Esophagus muscularis mucosa (tissue), 4 donors: ENCODE results near the gene ZNF76. TPM values are rescaled to one million over a fixed set of nuclear protein-coding genes. Genes with fewer than 3 reads are reported as not detected.
A peak's percentile ranks its signal among the peaks of the same experiment; 100 is the strongest.

Source experiments
- DNase-seq: peaks from one replicate; pipeline ENCODE4 v3.0.0-alpha.2; 2017; ENCODE audit errors: extremely low spot score
- H3K27ac ChIP-seq, 4 donors: fragments of 200-600 bp; sonication (generic); replicated peaks in 1 of 4; 1 replicate in 3 of 4; 2 replicates in 1 of 4; pipeline ENCODE4 v1.5.1; 2016 to 2019; ENCODE audit warnings: mild to moderate bottlenecking in 1 of 4
- H3K27me3 ChIP-seq, 4 donors: fragments of 200-600 bp; sonication (generic); one replicate each; pipeline versions ENCODE4 v1.5.1 to v1.6.0; 2016 to 2019
- H3K36me3 ChIP-seq, 4 donors: fragments of 200-600 bp; sonication (generic); one replicate each; pipeline ENCODE4 v1.5.1; 2016 to 2019
- H3K4me1 ChIP-seq, 4 donors: fragments of 200-600 bp; sonication (generic); one replicate each; pipeline ENCODE4 v1.5.1; 2016 to 2019
- H3K4me3 ChIP-seq, 4 donors: fragments of 200-600 bp; sonication (generic); 1 replicate in 2 of 4; 2 replicates in 2 of 4; pipeline ENCODE4 v1.5.1; 2016 to 2019; ENCODE audit warnings: mild to moderate bottlenecking in 4 of 4, moderate library complexity in 1 of 4
- H3K9me3 ChIP-seq, 4 donors: fragments of 200-600 bp; sonication (generic); 1 replicate in 3 of 4; 2 replicates in 1 of 4; pipeline ENCODE4 v1.5.1; 2016 to 2019
- EP300 ChIP-seq: sonication (generic); formaldehyde crosslinking; IDR thresholded peaks from one replicate; pipeline ENCODE4 v1.6.1; 2017; ENCODE audit warnings: antibody characterized with exemption
- POLR2A ChIP-seq: fragments of 450-650 bp; IDR thresholded peaks from one replicate; pipeline ENCODE4 v1.6.1; 2017; ENCODE audit warnings: antibody characterized with exemption, moderate library complexity, mild to moderate bottlenecking, low read depth
- POLR2AphosphoS5 ChIP-seq, 2 donors: sonication (generic); formaldehyde crosslinking; IDR thresholded peaks; one replicate each; pipeline ENCODE4 v1.6.1; 2017; ENCODE audit warnings: antibody characterized with exemption in 2 of 2
- WGBS: methylation state at CpG from one replicate; pipeline ENCODE4 v1.1.5; 2018; 5-methylcytosine and 5-hydroxymethylcytosine counted together
- intact Hi-C: fragments of 100-400 bp; cut with DNase I; formaldehyde crosslinking; loops from one replicate; pipeline ENCODE4 v1.15.1; 2023
- total RNA-seq, 4 donors: library from RNA; depleted of rRNA; stranded (reverse); fragments of >200 nt; gene quantifications; one replicate each; pipeline versions ENCODE4 v1.1.0 to v1.2.1, GENCODE V29; 2016
- TF ChIP-seq, protein P1 (sequence below), 3 experiments: fragments of 200-600 bp in 2 of 3; fragments of 450-650 bp in 1 of 3; sonication (generic) in 2 of 3; IDR thresholded peaks; one replicate each; pipeline ENCODE4 v1.5.1; 2017 to 2019; ENCODE audit warnings: antibody characterized with exemption in 3 of 3, mild to moderate bottlenecking in 2 of 3, moderate library complexity in 1 of 3

Gene ZNF76
- total RNA-seq, 4 donors from 2014 or later, result 33.2 to 47.0 (median 36.2) TPM

DNA sequence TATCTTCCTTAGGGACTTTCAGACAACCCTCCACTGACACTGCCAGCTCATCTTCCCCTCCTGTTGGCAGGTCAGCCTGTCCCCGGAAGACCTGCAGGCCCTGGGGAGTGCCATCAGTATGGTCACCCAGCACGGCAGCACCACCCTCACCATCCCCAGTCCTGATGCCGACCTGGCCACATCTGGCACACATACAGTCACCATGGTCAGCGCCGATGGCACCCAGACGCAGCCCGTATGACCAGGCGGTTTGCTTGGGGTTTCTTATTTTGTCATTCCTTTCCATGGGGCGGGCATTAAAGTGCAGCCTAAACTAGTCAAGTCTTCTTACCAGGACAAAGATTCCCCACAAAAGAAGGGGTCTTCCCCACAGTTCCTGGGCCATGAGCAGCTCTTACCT is 34.1 kb downstream of the ZNF76 start:
- TF ChIP-seq, protein P1, sequence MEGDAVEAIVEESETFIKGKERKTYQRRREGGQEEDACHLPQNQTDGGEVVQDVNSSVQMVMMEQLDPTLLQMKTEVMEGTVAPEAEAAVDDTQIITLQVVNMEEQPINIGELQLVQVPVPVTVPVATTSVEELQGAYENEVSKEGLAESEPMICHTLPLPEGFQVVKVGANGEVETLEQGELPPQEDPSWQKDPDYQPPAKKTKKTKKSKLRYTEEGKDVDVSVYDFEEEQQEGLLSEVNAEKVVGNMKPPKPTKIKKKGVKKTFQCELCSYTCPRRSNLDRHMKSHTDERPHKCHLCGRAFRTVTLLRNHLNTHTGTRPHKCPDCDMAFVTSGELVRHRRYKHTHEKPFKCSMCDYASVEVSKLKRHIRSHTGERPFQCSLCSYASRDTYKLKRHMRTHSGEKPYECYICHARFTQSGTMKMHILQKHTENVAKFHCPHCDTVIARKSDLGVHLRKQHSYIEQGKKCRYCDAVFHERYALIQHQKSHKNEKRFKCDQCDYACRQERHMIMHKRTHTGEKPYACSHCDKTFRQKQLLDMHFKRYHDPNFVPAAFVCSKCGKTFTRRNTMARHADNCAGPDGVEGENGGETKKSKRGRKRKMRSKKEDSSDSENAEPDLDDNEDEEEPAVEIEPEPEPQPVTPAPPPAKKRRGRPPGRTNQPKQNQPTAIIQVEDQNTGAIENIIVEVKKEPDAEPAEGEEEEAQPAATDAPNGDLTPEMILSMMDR (IDR thresholded peaks at IDR 0.05), result no peak
- no peak for TF ChIP-seq POLR2AphosphoS5 (IDR thresholded peaks at IDR 0.05)
- Histone ChIP-seq H3K9me3 (no peaks in the 10 kb centered on the region), H3K36me3 (peaks cover 40 to 84% (median 70%) of the 10 kb centered on the region in 4 donors), H3K27ac (no peak overlapping the region), H3K4me1 (peaks cover 14 to 18% (median 15%) of the 10 kb centered on the region in 4 donors), H3K4me3 (no peak overlapping the region), H3K27me3 (no peaks in the 10 kb centered on the region)
- intact Hi-C loops, result loop anchor here (2.0 to 5.0 kb wide), 2 partner anchors 34 to 155 kb away; no protein-coding TSS in a partner anchor
- WGBS, result 90% methylated on average over 8 of the region's 9 CpGs
- DNase-seq, result no peak

DNA sequence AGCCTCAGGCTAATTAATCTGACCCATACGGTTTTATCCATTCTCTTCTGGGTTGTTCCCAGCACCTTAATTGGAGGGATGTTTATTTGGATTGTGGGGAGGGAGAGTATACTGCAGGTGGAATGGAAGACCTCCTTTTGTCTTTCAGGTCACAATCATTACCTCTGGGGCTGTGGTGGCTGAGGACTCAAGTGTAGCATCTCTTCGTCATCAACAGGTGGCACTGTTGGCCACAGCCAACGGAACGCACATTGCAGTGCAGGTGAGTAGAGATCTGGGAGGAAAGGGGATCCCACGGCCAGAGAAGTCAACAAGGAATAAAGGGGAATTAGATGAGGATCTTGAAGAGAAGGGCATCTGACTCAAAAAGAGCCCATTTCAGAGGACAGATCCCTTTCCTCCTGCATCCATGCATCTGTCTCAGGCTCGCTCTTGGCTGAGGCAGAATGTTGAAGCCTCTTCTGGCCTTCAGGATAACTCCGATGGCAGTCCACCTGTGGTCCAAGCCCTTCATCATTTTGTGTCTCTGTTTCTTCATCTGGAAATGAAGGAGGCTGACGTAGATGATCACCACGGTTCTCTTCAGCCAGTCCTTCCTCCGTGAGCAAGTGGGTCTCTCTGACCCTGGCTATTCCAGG is 34.9 kb downstream of the ZNF76 start:
- Histone ChIP-seq H3K36me3 (peaks cover 39 to 77% (median 63%) of the 10 kb centered on the region in 4 donors), H3K4me3 (no peak overlapping the region), H3K27ac (no peak overlapping the region), H3K9me3 (no peaks in the 10 kb centered on the region), H3K27me3 (no peaks in the 10 kb centered on the region), H3K4me1 (peaks cover 14 to 18% (median 15%) of the 10 kb centered on the region in 4 donors)
- peak; percentile 91 for DNase-seq
- 54% methylated on average over 10 of the region's 10 CpGs for WGBS
- TF ChIP-seq POLR2AphosphoS5 (IDR thresholded peaks at IDR 0.05) (peak in 1 of 2 donors; percentile 13), POLR2A (no peak)
- TF ChIP-seq, protein P1 (IDR thresholded peaks at IDR 0.05), result peak; percentile 49 to 72 (median 69)
- intact Hi-C loops, result loop anchor here (5.0 kb wide), 1 partner anchor 33 kb away; no protein-coding TSS in a partner anchor

DNA sequence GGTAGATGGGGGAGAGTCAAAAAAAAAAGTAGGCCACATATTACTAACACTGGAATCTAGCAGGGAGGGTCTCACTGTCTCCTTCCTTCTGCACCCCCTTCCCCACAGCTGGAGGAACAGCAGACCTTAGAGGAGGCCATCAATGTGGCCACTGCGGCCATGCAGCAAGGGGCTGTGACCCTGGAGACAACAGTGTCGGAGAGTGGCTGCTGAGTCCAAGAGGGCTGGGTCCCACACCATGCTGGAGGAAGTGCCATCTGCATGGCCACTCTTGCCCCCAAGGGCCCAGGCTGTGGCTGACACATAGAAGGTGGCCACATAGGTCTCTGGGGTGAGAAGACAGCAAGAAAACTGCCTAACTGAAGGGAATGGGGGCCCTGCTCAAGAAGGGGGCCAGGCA is 35.5 kb downstream of the ZNF76 start:
- no peak for TF ChIP-seq EP300
- TF ChIP-seq POLR2A, result no peak
- TF ChIP-seq, protein P1 (IDR thresholded peaks at IDR 0.05), result no peak
- TF ChIP-seq POLR2AphosphoS5 (IDR thresholded peaks at IDR 0.05), result no peak
- intact Hi-C loops, result no loop called here
- WGBS, result 100% methylated on average over 2 of the region's 2 CpGs
- Histone ChIP-seq H3K4me3 (no peak overlapping the region), H3K27ac (no peak overlapping the region), H3K27me3 (no peaks in the 10 kb centered on the region), H3K9me3 (no peaks in the 10 kb centered on the region), H3K36me3 (peaks cover 35 to 71% (median 56%) of the 10 kb centered on the region in 4 donors), H3K4me1 (peaks cover 14 to 18% (median 15%) of the 10 kb centered on the region in 4 donors)
- no peak for DNase-seq

DNA sequence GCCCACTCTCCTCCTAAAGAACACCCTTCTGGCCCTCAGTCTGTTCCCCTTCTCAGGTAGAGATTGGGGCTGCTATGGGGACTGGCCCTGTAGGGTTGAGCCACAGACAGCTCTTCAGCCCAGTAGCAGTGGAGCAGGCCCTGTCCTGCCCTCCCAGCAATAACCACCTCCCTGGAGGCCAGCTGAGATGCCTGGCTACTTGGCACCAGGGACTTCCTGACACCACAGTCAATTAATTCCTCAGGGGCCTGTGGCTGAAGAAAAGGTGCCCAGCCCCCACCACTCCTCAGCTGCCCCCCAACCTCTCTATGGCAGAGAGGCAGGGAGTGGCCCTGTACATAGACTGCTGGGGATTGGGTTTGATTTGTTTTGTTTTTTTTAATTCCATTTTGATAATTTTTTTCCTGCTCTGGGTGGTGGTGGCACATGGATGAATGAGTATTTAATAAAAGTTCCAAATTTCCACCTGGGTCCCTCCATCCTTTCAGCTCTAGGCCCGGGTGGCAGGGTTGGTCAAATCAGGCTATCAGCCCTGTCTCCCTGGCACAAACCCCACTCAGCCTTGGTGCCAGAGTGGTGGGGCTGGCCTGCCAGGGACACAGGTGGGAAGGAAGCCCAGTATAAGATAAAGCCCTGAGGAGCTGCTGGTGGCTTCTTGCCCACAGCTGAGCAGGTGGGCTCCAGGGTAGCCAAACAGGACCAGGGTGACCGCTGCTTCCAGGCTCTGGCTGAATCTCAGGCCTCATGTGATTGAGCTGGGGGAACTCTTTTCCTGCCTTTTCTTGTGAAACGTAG is 36.2 kb downstream of the ZNF76 start:
- intact Hi-C loops, result no loop called here
- 63% methylated on average over 3 of the region's 3 CpGs for WGBS
- Histone ChIP-seq H3K27me3 (no peaks in the 10 kb centered on the region), H3K36me3 (peaks cover 31 to 64% (median 50%) of the 10 kb centered on the region in 4 donors), H3K27ac (no peak overlapping the region), H3K9me3 (no peaks in the 10 kb centered on the region), H3K4me3 (no peak overlapping the region), H3K4me1 (peaks cover 14 to 18% (median 15%) of the 10 kb centered on the region in 4 donors)
- TF ChIP-seq, protein P1 (IDR thresholded peaks at IDR 0.05), result no peak
- TF ChIP-seq POLR2A, result no peak
- no peak for TF ChIP-seq POLR2AphosphoS5 (IDR thresholded peaks at IDR 0.05)
- no peak for TF ChIP-seq EP300
- peak; percentile 87 for DNase-seq
